ENCODE data around the gene INAFM2. TPM values are rescaled to one million over a fixed set of nuclear protein-coding genes. Genes with fewer than 3 reads are reported as not detected.

The INAFM2 gene
- total and polyA plus RNA-seq, 9 of the 15 experiments (the other 6 are each of a cell fraction or from before 2014, with no cell fraction given): 11.8 to 43.1 (median 27.2) TPM

DNA sequence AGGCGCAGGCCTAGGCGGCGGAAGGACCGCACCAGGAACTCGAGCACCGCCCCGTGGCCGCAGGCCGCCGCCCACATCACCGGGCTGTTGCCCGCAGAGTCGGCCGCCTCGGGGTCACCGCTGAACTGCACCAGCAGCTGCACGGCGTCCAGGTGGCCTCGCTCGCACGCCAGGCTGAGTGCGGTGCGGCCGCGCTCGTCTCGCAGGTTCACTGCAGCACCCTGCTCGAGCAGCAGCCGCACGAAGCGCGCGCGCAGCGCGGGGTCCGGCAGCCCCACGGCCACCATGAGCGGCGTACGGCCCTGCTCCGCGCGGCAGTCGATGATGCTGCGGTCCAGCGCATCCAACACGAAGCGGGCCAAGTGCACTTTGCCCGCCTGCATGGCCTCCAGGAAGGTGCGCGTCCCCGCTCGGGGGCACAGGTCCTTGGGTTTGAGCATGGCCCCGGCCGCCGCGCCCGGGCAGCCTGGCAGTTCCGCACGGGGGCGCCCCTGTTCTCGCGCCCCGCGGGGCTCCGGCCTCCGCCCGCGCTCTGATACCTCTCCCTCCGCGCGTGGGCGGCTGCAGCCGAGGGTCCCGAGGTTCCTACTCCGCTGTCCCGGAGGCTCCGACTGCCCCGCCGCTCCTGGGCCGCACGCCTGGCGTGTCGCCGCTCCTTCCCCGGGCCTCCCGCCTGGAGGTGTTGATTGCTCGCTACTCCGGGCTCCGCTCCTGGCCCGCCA, 41.2 kb upstream of the INAFM2 start (continued):
- TF ChIP-seq ETS1 (conservative IDR thresholded peaks at IDR 0.05; ENCODE audit: control insufficient read depth, low read depth, low read length) (no peak), FOXA1 (IDR thresholded peaks at IDR 0.05; ENCODE audit: borderline replicate concordance) (no peak), CHD1 (IDR thresholded peaks at IDR 0.05; ENCODE audit: low read length) (no peak), COPS2 (conservative IDR thresholded peaks at IDR 0.05) (no peak), ZNF551 (CRISPR knock-in tag; IDR thresholded peaks at IDR 0.05) (no peak), NFXL1 (CRISPR knock-in tag; IDR thresholded peaks at IDR 0.05) (no peak), ZNF76 (CRISPR knock-in tag; IDR thresholded peaks at IDR 0.05; ENCODE audit: borderline replicate concordance) (no peak), GATAD2A (IDR thresholded peaks at IDR 0.05) (no peak), DPF2 (IDR thresholded peaks at IDR 0.05) (no peak), RBM17 (IDR thresholded peaks at IDR 0.05; ENCODE audit: borderline replicate concordance, low read depth, low read length) (no peak), HOMEZ (CRISPR knock-in tag; IDR thresholded peaks at IDR 0.05) (no peak), ZNF511 (CRISPR knock-in tag; IDR thresholded peaks at IDR 0.05) (no peak), TEAD2 (tag; IDR thresholded peaks at IDR 0.05) (no peak), C11orf30 (IDR thresholded peaks at IDR 0.05; ENCODE audit: low read depth) (no peak), CBFB (CRISPR knock-in tag; IDR thresholded peaks at IDR 0.05) (peak; percentile 43; the same call in 1 of the 2 replicates), TGIF2 (CRISPR knock-in tag; IDR thresholded peaks at IDR 0.05) (0 out of 2 replicates have a peak, but pooled peaks have one; percentile 69)
- TF ChIP-seq, protein P1, sequence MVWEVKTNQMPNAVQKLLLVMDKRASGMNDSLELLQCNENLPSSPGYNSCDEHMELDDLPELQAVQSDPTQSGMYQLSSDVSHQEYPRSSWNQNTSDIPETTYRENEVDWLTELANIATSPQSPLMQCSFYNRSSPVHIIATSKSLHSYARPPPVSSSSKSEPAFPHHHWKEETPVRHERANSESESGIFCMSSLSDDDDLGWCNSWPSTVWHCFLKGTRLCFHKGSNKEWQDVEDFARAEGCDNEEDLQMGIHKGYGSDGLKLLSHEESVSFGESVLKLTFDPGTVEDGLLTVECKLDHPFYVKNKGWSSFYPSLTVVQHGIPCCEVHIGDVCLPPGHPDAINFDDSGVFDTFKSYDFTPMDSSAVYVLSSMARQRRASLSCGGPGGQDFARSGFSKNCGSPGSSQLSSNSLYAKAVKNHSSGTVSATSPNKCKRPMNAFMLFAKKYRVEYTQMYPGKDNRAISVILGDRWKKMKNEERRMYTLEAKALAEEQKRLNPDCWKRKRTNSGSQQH (CRISPR knock-in tag; IDR thresholded peaks at IDR 0.05): no peak
- TF ChIP-seq, protein P2, sequence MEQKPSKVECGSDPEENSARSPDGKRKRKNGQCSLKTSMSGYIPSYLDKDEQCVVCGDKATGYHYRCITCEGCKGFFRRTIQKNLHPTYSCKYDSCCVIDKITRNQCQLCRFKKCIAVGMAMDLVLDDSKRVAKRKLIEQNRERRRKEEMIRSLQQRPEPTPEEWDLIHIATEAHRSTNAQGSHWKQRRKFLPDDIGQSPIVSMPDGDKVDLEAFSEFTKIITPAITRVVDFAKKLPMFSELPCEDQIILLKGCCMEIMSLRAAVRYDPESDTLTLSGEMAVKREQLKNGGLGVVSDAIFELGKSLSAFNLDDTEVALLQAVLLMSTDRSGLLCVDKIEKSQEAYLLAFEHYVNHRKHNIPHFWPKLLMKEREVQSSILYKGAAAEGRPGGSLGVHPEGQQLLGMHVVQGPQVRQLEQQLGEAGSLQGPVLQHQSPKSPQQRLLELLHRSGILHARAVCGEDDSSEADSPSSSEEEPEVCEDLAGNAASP (IDR thresholded peaks at IDR 0.05): no peak
- TF ChIP-seq, protein P3, sequence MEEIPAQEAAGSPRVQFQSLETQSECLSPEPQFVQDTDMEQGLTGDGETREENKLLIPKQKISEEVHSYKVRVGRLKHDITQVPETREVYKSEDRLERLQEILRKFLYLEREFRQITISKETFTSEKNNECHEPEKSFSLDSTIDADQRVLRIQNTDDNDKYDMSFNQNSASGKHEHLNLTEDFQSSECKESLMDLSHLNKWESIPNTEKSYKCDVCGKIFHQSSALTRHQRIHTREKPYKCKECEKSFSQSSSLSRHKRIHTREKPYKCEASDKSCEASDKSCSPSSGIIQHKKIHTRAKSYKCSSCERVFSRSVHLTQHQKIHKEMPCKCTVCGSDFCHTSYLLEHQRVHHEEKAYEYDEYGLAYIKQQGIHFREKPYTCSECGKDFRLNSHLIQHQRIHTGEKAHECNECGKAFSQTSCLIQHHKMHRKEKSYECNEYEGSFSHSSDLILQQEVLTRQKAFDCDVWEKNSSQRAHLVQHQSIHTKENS (CRISPR knock-in tag; IDR thresholded peaks at IDR 0.05): no peak
- TF ChIP-seq, protein P4, sequence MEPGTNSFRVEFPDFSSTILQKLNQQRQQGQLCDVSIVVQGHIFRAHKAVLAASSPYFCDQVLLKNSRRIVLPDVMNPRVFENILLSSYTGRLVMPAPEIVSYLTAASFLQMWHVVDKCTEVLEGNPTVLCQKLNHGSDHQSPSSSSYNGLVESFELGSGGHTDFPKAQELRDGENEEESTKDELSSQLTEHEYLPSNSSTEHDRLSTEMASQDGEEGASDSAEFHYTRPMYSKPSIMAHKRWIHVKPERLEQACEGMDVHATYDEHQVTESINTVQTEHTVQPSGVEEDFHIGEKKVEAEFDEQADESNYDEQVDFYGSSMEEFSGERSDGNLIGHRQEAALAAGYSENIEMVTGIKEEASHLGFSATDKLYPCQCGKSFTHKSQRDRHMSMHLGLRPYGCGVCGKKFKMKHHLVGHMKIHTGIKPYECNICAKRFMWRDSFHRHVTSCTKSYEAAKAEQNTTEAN (CRISPR knock-in tag; IDR thresholded peaks at IDR 0.05): no peak

Data from K562 (cell line).